ENCODE data around the gene RPS6KC1.

Gene RPS6KC1

DNA sequence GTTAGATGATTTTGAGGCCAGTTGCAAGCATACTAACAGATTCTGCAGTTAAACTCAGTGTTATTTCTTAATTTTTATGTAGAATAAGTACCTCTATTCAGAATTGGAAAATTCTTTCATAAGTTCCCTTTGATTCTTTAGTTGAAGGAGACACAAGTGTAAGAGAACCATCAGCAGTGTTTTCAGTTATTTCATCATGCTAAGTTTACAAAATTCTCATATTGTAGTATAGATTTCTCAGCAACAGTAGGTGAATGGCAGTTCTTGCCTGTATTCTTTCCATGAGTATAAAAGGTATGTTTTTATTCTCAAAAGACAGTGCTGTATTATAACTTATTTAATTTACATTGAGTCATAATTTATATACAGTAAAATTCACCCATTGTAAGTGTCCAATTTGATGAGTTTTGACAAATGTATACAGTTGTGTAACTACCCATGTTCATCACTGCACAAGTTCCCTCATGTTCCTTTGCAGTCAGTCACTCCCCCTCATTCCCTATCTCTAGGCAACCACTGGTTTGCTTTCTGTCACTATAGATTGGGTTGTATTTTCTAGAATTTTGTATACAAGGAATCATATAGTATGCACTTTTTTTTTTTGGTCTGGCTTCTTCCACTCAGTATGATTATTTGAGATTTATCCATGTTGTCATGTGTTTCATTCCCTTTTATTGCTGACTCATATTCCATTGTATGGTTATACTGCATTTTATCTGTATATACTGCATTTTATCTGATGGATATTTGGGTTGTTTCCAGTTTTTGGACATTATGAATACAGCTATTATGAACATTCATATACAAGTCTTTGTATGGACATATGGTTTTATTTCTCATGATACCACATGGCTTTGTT, 3.9 kb downstream of the RPS6KC1 start:
- peaks cover 0 to 4% (median under 1%) of the 10 kb centered on the region in 4 experiments for H3K36me3 ChIP-seq (ENCODE audit: control insufficient read depth in 4 of 4, insufficient read depth in 4 of 4, low read length in 3 of 4)
- CTCF ChIA-PET = interaction anchor here (1.3 to 1.5 kb wide), 3 partner anchors 12 to 15 kb away, joined by 3 to 6 read pairs (median 5); no protein-coding TSS in a partner anchor
- no peak for DNase-seq
- POLR2A ChIA-PET = interaction anchor here (0.6 kb wide), 1 partner anchor 1610 kb away, joined by 3 read pairs; no protein-coding TSS in a partner anchor
- H3K27ac ChIP-seq (ENCODE audit: insufficient read depth in 1 of 2, low read depth in 1 of 2, low read length in 2 of 2, poor library complexity in 1 of 2, severe bottlenecking in 2 of 2) = no peak overlapping the region
- H3K27me3 ChIP-seq (replicated peaks in 2 of 5; ENCODE audit: control insufficient read depth in 4 of 5, insufficient read depth in 5 of 5, low read length in 4 of 5) = no peaks in the 10 kb centered on the region
- peaks cover 2 to 38% (median 24%) of the 10 kb centered on the region in 4 experiments for H3K4me1 ChIP-seq (ENCODE audit: control extremely low read depth in 1 of 4, control insufficient read depth in 4 of 4, insufficient read depth in 4 of 4, low read length in 3 of 4)
- H3K9me3 ChIP-seq (ENCODE audit: control extremely low read depth in 1 of 5, control insufficient read depth in 4 of 5, insufficient read depth in 2 of 5, low read depth in 1 of 5, low read length in 4 of 5) = no peaks in the 10 kb centered on the region
- H3K4me3 ChIP-seq (ENCODE audit: control insufficient read depth in 1 of 7, extremely low read depth in 1 of 7, insufficient read depth in 4 of 7, low read depth in 2 of 7, low read length in 6 of 7) = no peak overlapping the region

DNA sequence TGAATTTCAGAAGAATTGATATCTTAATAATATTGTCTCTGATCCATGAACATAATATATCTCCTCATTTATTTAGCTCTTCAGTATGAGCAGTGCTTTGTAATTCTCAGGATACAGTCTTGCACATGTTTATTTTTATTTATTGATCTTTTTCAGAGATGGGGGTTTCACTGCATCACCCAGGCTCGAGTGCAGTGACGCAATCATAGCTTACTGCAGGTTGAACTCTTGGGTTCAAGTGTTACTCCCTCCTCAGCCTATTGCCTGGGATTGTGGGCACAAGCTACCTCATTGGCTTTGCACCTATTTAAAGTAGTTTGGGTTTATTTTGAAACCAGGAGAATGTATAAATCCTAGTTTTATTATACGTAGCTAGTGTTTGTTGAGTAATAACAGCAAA, 4.7 kb downstream of the RPS6KC1 start:
- no peak overlapping the region for H3K4me3 ChIP-seq (ENCODE audit: control insufficient read depth in 1 of 7, extremely low read depth in 1 of 7, insufficient read depth in 4 of 7, low read depth in 2 of 7, low read length in 6 of 7)
- peaks cover 0 to 4% (median under 1%) of the 10 kb centered on the region in 4 experiments for H3K36me3 ChIP-seq (ENCODE audit: control insufficient read depth in 4 of 4, insufficient read depth in 4 of 4, low read length in 3 of 4)

DNA sequence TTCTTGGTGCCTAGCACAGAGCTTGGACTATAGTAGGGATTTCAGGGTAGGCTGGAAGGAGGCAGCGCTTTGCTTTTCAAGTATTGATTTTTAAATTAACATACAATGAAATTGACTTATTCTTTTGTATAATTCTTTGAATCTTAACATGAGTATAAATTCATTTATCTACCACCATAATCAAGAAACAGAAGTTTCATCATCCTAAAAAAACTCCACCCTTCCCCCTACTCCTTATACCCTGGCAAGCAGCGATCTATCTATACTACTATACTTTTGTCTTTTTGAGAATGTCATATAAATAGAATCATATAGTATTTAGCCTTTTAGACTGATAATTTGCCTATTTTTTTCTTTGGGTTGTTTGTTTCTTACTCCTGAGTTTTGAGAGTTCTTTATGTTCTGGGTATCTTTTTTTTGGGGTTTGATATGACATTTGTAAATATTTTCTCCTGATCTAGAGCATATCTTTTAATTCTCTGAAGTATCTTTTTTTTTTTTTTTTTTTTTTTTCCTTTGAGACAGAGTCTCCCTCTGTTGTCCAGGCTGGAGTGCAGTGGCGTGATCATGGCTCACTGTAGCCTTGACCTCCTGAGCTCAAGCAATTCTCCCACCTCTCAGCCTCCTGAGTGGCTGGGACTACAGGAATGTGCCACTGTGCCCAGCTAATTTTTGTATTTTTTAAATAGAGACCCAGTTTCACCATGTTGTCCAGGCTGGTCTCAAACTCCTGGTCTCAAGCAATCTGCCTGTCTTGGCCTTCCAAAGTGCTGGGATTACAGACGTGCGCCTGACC, 6.4 kb downstream of the RPS6KC1 start:
- POLR2A ChIA-PET = no interaction called here
- WGBS (ENCODE audit: insufficient coverage) = no CpG with 5 or more reads among the region's 5 CpGs
- H3K27me3 ChIP-seq (replicated peaks in 2 of 5; ENCODE audit: control insufficient read depth in 4 of 5, insufficient read depth in 5 of 5, low read length in 4 of 5) = no peaks in the 10 kb centered on the region
- H3K27ac ChIP-seq (ENCODE audit: insufficient read depth in 1 of 2, low read depth in 1 of 2, low read length in 2 of 2, poor library complexity in 1 of 2, severe bottlenecking in 2 of 2) = peak overlapping the region in 1 of 2 experiments; percentile 12
- H3K4me1 ChIP-seq (ENCODE audit: control extremely low read depth in 1 of 4, control insufficient read depth in 4 of 4, insufficient read depth in 4 of 4, low read length in 3 of 4) = peaks cover 0 to 20% (median 13%) of the 10 kb centered on the region in 4 experiments
- H3K9me3 ChIP-seq (ENCODE audit: control extremely low read depth in 1 of 5, control insufficient read depth in 4 of 5, insufficient read depth in 2 of 5, low read depth in 1 of 5, low read length in 4 of 5) = no peaks in the 10 kb centered on the region
- CTCF ChIA-PET = interaction anchor here (1.5 kb wide), 1 partner anchor 246 kb away, joined by 5 read pairs; no protein-coding TSS in a partner anchor
- no peak overlapping the region for H3K4me3 ChIP-seq (ENCODE audit: control insufficient read depth in 1 of 7, extremely low read depth in 1 of 7, insufficient read depth in 4 of 7, low read depth in 2 of 7, low read length in 6 of 7)
- H3K36me3 ChIP-seq (ENCODE audit: control insufficient read depth in 4 of 4, insufficient read depth in 4 of 4, low read length in 3 of 4) = peaks cover 0 to 4% (median under 1%) of the 10 kb centered on the region in 4 experiments
- no peak for DNase-seq

More for the DNA sequence above, 4.7 kb downstream of the RPS6KC1 start:
- peaks cover 2 to 32% (median 20%) of the 10 kb centered on the region in 4 experiments for H3K4me1 ChIP-seq (ENCODE audit: control extremely low read depth in 1 of 4, control insufficient read depth in 4 of 4, insufficient read depth in 4 of 4, low read length in 3 of 4)
- no peaks in the 10 kb centered on the region for H3K27me3 ChIP-seq (replicated peaks in 2 of 5; ENCODE audit: control insufficient read depth in 4 of 5, insufficient read depth in 5 of 5, low read length in 4 of 5)
- ChIA-PET CTCF (interaction anchor here (1.4 to 1.5 kb wide), 3 partner anchors 11 to 245 kb away, joined by 5 to 6 read pairs (median 5); no protein-coding TSS in a partner anchor), POLR2A (no interaction called here)
- no peaks in the 10 kb centered on the region for H3K9me3 ChIP-seq (ENCODE audit: control extremely low read depth in 1 of 5, control insufficient read depth in 4 of 5, insufficient read depth in 2 of 5, low read depth in 1 of 5, low read length in 4 of 5)
- DNase-seq = no peak
- no CpG with 5 or more reads among the region's 3 CpGs for WGBS (ENCODE audit: insufficient coverage)
- H3K27ac ChIP-seq (ENCODE audit: insufficient read depth in 1 of 2, low read depth in 1 of 2, low read length in 2 of 2, poor library complexity in 1 of 2, severe bottlenecking in 2 of 2) = no peak overlapping the region

DNA sequence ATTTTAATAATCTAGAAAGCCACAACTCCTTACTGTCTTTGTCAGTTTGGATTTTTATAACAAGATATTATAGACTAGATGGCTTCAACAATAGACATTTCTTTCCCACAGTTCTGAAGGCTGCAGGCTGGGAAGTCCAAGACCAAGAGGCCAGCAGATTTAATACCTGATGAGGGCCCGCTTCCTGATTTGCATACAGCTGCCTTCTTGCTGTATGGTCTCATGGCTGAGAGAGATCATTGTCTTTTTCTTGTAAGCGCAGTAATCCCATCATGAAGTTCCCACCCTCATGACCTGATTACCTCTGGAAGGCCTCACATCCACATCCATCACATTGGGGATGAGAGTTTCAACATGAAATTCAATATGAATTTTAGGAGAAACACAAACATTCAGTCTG, 9.8 kb downstream of the RPS6KC1 start:
- no peak for DNase-seq
- Histone ChIP-seq H3K4me1 (ENCODE audit: control extremely low read depth in 1 of 4, control insufficient read depth in 4 of 4, insufficient read depth in 4 of 4, low read length in 3 of 4) (peaks cover 0 to 5% (median 2%) of the 10 kb centered on the region in 4 experiments), H3K27me3 (replicated peaks in 2 of 5; ENCODE audit: control insufficient read depth in 4 of 5, insufficient read depth in 5 of 5, low read length in 4 of 5) (no peaks in the 10 kb centered on the region), H3K27ac (ENCODE audit: insufficient read depth in 1 of 2, low read depth in 1 of 2, low read length in 2 of 2, poor library complexity in 1 of 2, severe bottlenecking in 2 of 2) (no peak overlapping the region), H3K36me3 (ENCODE audit: control insufficient read depth in 4 of 4, insufficient read depth in 4 of 4, low read length in 3 of 4) (no peaks in the 10 kb centered on the region), H3K9me3 (ENCODE audit: control extremely low read depth in 1 of 5, control insufficient read depth in 4 of 5, insufficient read depth in 2 of 5, low read depth in 1 of 5, low read length in 4 of 5) (no peaks in the 10 kb centered on the region), H3K4me3 (ENCODE audit: control insufficient read depth in 1 of 7, extremely low read depth in 1 of 7, insufficient read depth in 4 of 7, low read depth in 2 of 7, low read length in 6 of 7) (no peak overlapping the region)
- 100% methylated on average over 1 of the region's 2 CpGs for WGBS (ENCODE audit: insufficient coverage)
- ChIA-PET POLR2A (no interaction called here), CTCF (interaction anchor here (1.6 kb wide), 1 partner anchor 10 kb away, joined by 6 read pairs; no protein-coding TSS in a partner anchor)

DNA sequence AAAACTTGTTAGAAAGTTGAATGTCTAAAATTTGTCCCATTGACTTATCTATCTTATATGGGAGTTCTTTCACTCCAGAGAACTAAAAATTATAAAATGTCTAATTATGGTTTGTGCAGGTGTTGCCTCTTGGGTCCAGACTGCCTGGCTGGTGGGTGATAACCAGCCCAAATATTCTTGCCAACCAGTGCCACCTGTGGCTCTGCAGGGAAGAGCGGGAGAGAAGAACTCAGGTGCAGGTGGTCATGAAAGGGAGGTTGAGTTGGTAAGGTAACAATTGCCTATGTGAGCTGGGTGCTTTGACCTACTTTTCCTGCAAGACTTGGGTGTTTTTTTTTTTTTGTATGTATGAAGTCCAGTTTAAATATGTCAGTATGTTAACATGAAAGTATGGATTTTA, 10.2 kb downstream of the RPS6KC1 start:
- H3K36me3 ChIP-seq (ENCODE audit: control insufficient read depth in 4 of 4, insufficient read depth in 4 of 4, low read length in 3 of 4) = no peaks in the 10 kb centered on the region
- no peak overlapping the region for H3K4me3 ChIP-seq (ENCODE audit: control insufficient read depth in 1 of 7, extremely low read depth in 1 of 7, insufficient read depth in 4 of 7, low read depth in 2 of 7, low read length in 6 of 7)
- WGBS (ENCODE audit: insufficient coverage) = no CpG with 5 or more reads among the region's 1 CpG
- H3K27me3 ChIP-seq (replicated peaks in 2 of 5; ENCODE audit: control insufficient read depth in 4 of 5, insufficient read depth in 5 of 5, low read length in 4 of 5) = no peaks in the 10 kb centered on the region
- CTCF ChIA-PET = interaction anchor here (1.6 kb wide), 1 partner anchor 9 kb away, joined by 6 read pairs; no protein-coding TSS in a partner anchor
- H3K9me3 ChIP-seq (ENCODE audit: control extremely low read depth in 1 of 5, control insufficient read depth in 4 of 5, insufficient read depth in 2 of 5, low read depth in 1 of 5, low read length in 4 of 5) = no peaks in the 10 kb centered on the region
- H3K27ac ChIP-seq (ENCODE audit: insufficient read depth in 1 of 2, low read depth in 1 of 2, low read length in 2 of 2, poor library complexity in 1 of 2, severe bottlenecking in 2 of 2) = no peak overlapping the region
- H3K4me1 ChIP-seq (ENCODE audit: control extremely low read depth in 1 of 4, control insufficient read depth in 4 of 4, insufficient read depth in 4 of 4, low read length in 3 of 4) = peaks cover 0 to 8% (median 3%) of the 10 kb centered on the region in 4 experiments
- no peak for DNase-seq
- POLR2A ChIA-PET = no interaction called here

DNA sequence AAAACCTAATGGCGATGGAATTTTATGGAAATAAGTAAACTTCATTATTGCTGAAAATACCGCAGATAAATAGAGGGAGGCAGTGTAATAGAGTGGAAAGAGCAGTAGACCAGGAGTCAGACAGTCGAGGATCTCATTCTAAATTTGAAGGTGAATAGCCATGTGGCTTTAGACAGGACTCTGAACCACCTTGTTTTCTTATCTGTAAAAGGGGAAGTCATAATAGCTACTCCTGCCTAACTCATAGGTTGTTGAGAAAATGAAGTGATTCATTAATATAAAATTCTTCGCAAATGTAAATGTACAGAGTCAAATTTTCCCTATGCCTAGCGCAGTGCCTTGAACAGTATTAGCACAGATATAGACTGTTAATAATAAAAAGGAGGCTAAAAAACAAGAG, 14.8 kb downstream of the RPS6KC1 start:
- Histone ChIP-seq H3K4me3 (ENCODE audit: control insufficient read depth in 1 of 7, extremely low read depth in 1 of 7, insufficient read depth in 4 of 7, low read depth in 2 of 7, low read length in 6 of 7) (no peak overlapping the region), H3K27ac (ENCODE audit: insufficient read depth in 1 of 2, low read depth in 1 of 2, low read length in 2 of 2, poor library complexity in 1 of 2, severe bottlenecking in 2 of 2) (no peak overlapping the region), H3K36me3 (ENCODE audit: control insufficient read depth in 4 of 4, insufficient read depth in 4 of 4, low read length in 3 of 4) (no peaks in the 10 kb centered on the region), H3K4me1 (ENCODE audit: control extremely low read depth in 1 of 4, control insufficient read depth in 4 of 4, insufficient read depth in 4 of 4, low read length in 3 of 4) (peaks cover 3 to 24% (median 9%) of the 10 kb centered on the region in 4 experiments), H3K9me3 (ENCODE audit: control extremely low read depth in 1 of 5, control insufficient read depth in 4 of 5, insufficient read depth in 2 of 5, low read depth in 1 of 5, low read length in 4 of 5) (no peaks in the 10 kb centered on the region), H3K27me3 (replicated peaks in 2 of 5; ENCODE audit: control insufficient read depth in 4 of 5, insufficient read depth in 5 of 5, low read length in 4 of 5) (no peaks in the 10 kb centered on the region)
- 76% methylated on average over 3 of the region's 5 CpGs for WGBS (ENCODE audit: insufficient coverage)
- ChIA-PET POLR2A (no interaction called here), CTCF (interaction anchor here (1.9 kb wide), 1 partner anchor 10 kb away, joined by 6 read pairs; no protein-coding TSS in a partner anchor)
- peak in 1 of 3 donors; percentile 30 for DNase-seq

Data from common myeloid progenitor, CD34-positive (primary cell).